ENCODE results near the gene NUP153.
"Not testable (repeated sequence)": the region's sequence is repeated elsewhere in the genome, so short reads cannot be mapped to it uniquely, and the experiment has no call there.

The NUP153 gene

GRCh38 chr6:17712576-17712975, 5.9 kb upstream of the NUP153 start:
- DNase-seq: no peak

GRCh38 chr6:17710331-17710730, 3.6 kb upstream of the NUP153 start:
- no peak for DNase-seq

GRCh38 chr6:17709476-17709875, 2.8 kb upstream of the NUP153 start:
- DNase-seq: no peak

GRCh38 chr6:17708035-17708434, 1.3 kb upstream of the NUP153 start:
- not testable (repeated sequence) for DNase-seq

GRCh38 chr6:17707371-17707651, 586 bp upstream of the NUP153 start:
- no peak for DNase-seq

- peak; percentile 48 for DNase-seq
Observed at GRCh38 chr6:17705778-17706579, 746 bp downstream of the NUP153 start.

GRCh38 chr6:17705428-17705777, 1.3 kb downstream of the NUP153 start:
- peak; percentile 28 for DNase-seq

GRCh38 chr6:17703256-17703694, 3.5 kb downstream of the NUP153 start:
- no peak for DNase-seq

GRCh38 chr6:17700421-17701416, 6.0 kb downstream of the NUP153 start:
- DNase-seq: no peak

- no peak for DNase-seq
Observed at GRCh38 chr6:17691925-17692538, 14.7 kb downstream of the NUP153 start.

GRCh38 chr6:17688481-17688880, 18.2 kb downstream of the NUP153 start:
- DNase-seq: no peak

- no peak for DNase-seq
Observed at GRCh38 chr6:17687136-17687535, 19.6 kb downstream of the NUP153 start.

GRCh38 chr6:17684134-17684533, 22.6 kb downstream of the NUP153 start:
- DNase-seq: no peak

GRCh38 chr6:17683428-17683827, 23.3 kb downstream of the NUP153 start:
- DNase-seq: no peak

- DNase-seq: no peak
Observed at GRCh38 chr6:17679726-17680125, 27.0 kb downstream of the NUP153 start.

GRCh38 chr6:17677602-17678001, 29.1 kb downstream of the NUP153 start:
- no peak for DNase-seq

- DNase-seq: no peak
Observed at GRCh38 chr6:17673543-17674254, 33.0 kb downstream of the NUP153 start.

GRCh38 chr6:17672064-17672718, 34.5 kb downstream of the NUP153 start:
- no peak for DNase-seq

- DNase-seq: no peak
Observed at GRCh38 chr6:17666646-17667045, 40.1 kb downstream of the NUP153 start.

GRCh38 chr6:17665132-17665531, 41.6 kb downstream of the NUP153 start:
- no peak for DNase-seq

- no peak for DNase-seq
Observed at GRCh38 chr6:17663226-17663625, 43.5 kb downstream of the NUP153 start.

- no peak for DNase-seq
Observed at GRCh38 chr6:17662585-17662984, 44.1 kb downstream of the NUP153 start.
